ENCODE results near the gene MED31. TPM values are rescaled to one million over a fixed set of nuclear protein-coding genes. Genes with fewer than 3 reads are reported as not detected.

MED31 gene
- total and polyA plus RNA-seq, 12 donors: 8.4 to 18.6 (median 14.6) TPM

DNA sequence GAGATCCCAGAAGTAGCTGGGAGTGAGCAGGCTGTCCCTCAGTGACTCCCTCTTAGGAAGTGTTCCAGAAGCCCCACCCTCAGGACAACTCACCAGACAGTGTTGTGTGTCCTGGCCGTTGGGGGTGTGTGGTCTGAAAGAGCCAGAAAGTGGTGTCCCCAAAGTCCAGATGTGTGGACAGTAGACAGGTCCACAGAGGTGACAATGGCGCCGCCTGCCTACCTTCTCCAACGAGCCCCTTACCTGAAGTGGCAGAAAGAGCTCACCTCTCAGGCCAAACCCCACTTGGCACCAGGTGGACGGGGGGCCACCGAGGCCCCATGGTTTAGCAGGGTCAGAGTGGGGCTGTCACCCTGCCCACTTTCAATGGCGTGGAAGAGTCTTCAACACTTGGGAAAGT, 20.0 kb upstream of the MED31 start:
- no peak for ATAC-seq
- intact Hi-C loops (cut with DNase I): loop anchor here in 1 of 10 donors (10.0 kb wide), 1 partner anchor 163 kb away; the partner anchor contains the start of gene TEKT1
- DNase-seq: no peak
- H3K9me3 ChIP-seq: no peaks in the 10 kb centered on the region
- H3K27ac ChIP-seq: no peak overlapping the region
- H3K27me3 ChIP-seq: peaks cover 0 to 40% (median 20%) of the 10 kb centered on the region in 7 donors
- TF ChIP-seq, protein P1, sequence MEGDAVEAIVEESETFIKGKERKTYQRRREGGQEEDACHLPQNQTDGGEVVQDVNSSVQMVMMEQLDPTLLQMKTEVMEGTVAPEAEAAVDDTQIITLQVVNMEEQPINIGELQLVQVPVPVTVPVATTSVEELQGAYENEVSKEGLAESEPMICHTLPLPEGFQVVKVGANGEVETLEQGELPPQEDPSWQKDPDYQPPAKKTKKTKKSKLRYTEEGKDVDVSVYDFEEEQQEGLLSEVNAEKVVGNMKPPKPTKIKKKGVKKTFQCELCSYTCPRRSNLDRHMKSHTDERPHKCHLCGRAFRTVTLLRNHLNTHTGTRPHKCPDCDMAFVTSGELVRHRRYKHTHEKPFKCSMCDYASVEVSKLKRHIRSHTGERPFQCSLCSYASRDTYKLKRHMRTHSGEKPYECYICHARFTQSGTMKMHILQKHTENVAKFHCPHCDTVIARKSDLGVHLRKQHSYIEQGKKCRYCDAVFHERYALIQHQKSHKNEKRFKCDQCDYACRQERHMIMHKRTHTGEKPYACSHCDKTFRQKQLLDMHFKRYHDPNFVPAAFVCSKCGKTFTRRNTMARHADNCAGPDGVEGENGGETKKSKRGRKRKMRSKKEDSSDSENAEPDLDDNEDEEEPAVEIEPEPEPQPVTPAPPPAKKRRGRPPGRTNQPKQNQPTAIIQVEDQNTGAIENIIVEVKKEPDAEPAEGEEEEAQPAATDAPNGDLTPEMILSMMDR (IDR thresholded peaks at IDR 0.05): no peak
- no peak overlapping the region for H3K4me3 ChIP-seq
- WGBS, 2 donors: 79 to 84% methylated on average over 7 of the region's 7 CpGs
- no peaks in the 10 kb centered on the region for H3K4me1 ChIP-seq
- no peaks in the 10 kb centered on the region for H3K36me3 ChIP-seq

DNA sequence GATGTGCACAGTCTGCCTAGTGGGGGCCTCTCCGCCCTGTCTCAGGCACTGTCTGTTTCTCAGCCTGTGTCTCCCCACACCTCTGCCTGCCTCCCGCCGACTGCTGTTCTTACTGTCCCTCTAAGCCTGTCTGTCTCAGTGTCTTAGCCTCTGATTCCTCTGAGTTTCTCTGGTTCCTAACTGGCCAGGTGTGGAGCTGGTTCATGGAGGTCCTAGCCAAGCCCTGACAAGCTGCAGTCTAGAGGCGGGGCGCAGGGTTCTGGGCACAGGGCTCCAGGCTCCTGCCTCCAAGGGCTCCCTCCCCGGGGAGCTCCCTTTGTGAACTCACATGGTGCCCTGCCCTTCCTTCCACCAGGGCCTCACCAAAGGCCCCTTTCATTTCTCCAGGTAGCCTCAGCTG, 19.6 kb upstream of the MED31 start:
- Histone ChIP-seq H3K36me3 (no peaks in the 10 kb centered on the region), H3K27me3 (peaks cover 0 to 40% (median 20%) of the 10 kb centered on the region in 7 donors), H3K4me1 (peaks cover 0 to 4% (median 0%) of the 10 kb centered on the region in 9 donors), H3K9me3 (no peaks in the 10 kb centered on the region), H3K4me3 (no peak overlapping the region), H3K27ac (no peak overlapping the region)
- TF ChIP-seq, protein P1 (IDR thresholded peaks at IDR 0.05): no peak
- intact Hi-C loops (cut with DNase I): loop anchor here in 1 of 10 donors (10.0 kb wide), 1 partner anchor 164 kb away; the partner anchor contains the start of gene TEKT1
- DNase-seq (no peak), ATAC-seq (no peak)
- WGBS, 2 donors: 76 to 90% methylated on average over 6 of the region's 6 CpGs

DNA sequence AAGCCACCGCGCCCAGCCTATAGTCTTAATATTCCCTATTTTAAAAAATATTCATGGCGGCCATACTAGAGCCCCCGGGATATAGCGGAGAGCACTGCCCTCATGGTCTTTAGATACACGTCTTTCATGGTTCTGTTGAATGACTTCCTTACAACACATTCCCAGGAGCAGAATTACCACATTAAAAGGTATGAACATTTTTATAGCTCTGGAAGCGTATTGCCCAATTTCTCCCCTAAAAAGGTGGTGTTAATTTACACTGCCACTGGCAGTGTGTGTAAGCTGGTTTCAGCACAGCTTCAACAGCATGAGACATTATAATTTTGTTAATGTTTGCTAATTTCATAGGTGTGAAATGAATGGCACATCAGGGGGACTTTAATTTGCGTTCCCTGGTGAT, 19.2 kb upstream of the MED31 start:
- H3K9me3 ChIP-seq: no peaks in the 10 kb centered on the region
- H3K4me1 ChIP-seq: peaks cover 0 to 6% (median 0%) of the 10 kb centered on the region in 9 donors
- no peak for ATAC-seq
- TF ChIP-seq, protein P1 (IDR thresholded peaks at IDR 0.05): no peak
- peaks cover 0 to 39% (median 20%) of the 10 kb centered on the region in 7 donors for H3K27me3 ChIP-seq
- 91 to 93% methylated on average over 8 of the region's 8 CpGs for WGBS, 2 donors
- intact Hi-C loops (cut with DNase I): loop anchor here in 1 of 10 donors (10.0 kb wide), 1 partner anchor 164 kb away; the partner anchor contains the start of gene TEKT1
- H3K36me3 ChIP-seq: no peaks in the 10 kb centered on the region
- H3K27ac ChIP-seq: no peak overlapping the region
- no peak overlapping the region for H3K4me3 ChIP-seq
- DNase-seq: no peak

DNA sequence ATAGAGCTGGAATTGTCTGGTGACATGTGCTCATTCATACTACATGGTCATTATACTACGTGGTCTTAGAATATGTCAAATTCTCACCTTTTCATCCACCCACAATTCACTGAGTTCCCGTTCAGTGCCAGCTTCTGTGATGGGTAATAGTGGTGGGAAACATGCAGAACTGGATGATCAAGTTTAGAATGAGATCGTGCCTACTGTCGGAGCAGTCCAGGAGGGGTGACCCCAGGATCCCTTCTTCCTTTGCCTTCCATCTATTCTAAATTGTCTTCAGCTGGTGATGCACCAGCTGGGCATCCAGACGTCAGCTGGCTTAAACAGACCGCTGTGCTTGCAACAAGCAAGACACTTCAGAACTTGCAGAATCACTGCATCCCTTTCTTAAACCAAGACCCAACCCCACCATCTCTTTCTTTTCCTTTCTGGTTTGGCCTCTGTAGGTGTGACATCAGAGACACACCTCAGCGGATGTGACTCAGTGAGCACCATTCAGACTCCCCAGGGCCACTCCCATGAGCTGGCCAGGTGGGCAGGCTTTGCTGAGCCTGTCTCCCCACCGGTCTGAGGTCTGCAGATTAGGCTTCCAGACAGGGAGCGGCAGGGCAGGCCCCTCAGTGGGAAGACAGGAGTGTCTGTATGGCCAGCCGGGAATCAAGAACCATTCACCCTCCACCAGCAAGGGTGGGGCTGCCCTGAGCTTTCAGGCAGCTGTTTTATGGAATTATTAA, 18.2 kb upstream of the MED31 start:
- Histone ChIP-seq H3K27me3 (peaks cover 0 to 36% (median 20%) of the 10 kb centered on the region in 7 donors), H3K4me1 (peaks cover 0 to 6% (median 0%) of the 10 kb centered on the region in 9 donors), H3K9me3 (no peaks in the 10 kb centered on the region), H3K4me3 (no peak overlapping the region), H3K36me3 (no peaks in the 10 kb centered on the region), H3K27ac (no peak overlapping the region)
- TF ChIP-seq, protein P1 (IDR thresholded peaks at IDR 0.05): no peak
- no peak for ATAC-seq
- no peak for DNase-seq
- WGBS, 2 donors: 77 to 79% methylated on average over 10 of the region's 10 CpGs
- intact Hi-C loops (cut with DNase I): loop anchor here (5.0 to 10.0 kb wide), 13 partner anchors 65 to 345 kb away; partner anchors contain the start of genes TEKT1 (in 3 of the 10), XAF1 (in 3 of the 10), ALOX12 (in 1 of the 10) and RNASEK (in 1 of the 10)
